HepG2 (cell line): Measurements from ENCODE around the gene MRFAP1. TPM values are rescaled to one million over a fixed set of nuclear protein-coding genes. Genes with fewer than 3 reads are reported as not detected.

ENCODE experiments used
- polyA plus RNA-seq, 8 experiments: library from polyadenylated mRNA; depleted of rRNA in 3 of 8; stranded (reverse) in 7 of 8; unstranded in 1 of 8; fragments of >200 nt; fragmentation: Illumina TruSeq in 4 of 8; extraction: Trizol in 4 of 8; gene quantifications; 2 replicates each; pipeline versions ENCODE4 v1.2.1 to v1.2.3, GENCODE V29; 2011 to 2016; ENCODE audit warnings: low read depth in 4 of 8, missing spikeins in 1 of 8, mixed read lengths in 1 of 8; ENCODE audit not compliant: insufficient read depth in 1 of 8
- total RNA-seq, 5 experiments: library from RNA; depleted of rRNA; stranded (reverse); fragments of >200 nt; fragmentation: Illumina TruSeq; extraction: Trizol; gene quantifications; 2 replicates each; pipeline ENCODE4 v1.2.3, GENCODE V29; 2016; ENCODE audit warnings: low read depth in 1 of 5

Gene MRFAP1
- total and polyA plus RNA-seq, 2 of the 13 experiments (the other 11 are each of a cell fraction or from before 2014, with no cell fraction given): 112 to 158 TPM

Other genes starting within 250 kb of the MRFAP1 start
- gene PPP2R2C, start 168.1 kb upstream of the MRFAP1 start, total RNA-seq (2016; rRNA removed; fragmentation: Illumina TruSeq; extraction: Trizol): 0.60 and 1.2 TPM in 2 replicates
- 7.0 and 8.6 TPM in 2 replicates for gene PPP2R2C, start 168.1 kb upstream of the MRFAP1 start, polyA plus RNA-seq (2011; rRNA removed)
- gene MAN2B2, start 65.5 kb upstream of the MRFAP1 start, total RNA-seq (2016; rRNA removed; fragmentation: Illumina TruSeq; extraction: Trizol): 2.8 and 5.4 TPM in 2 replicates
- gene MAN2B2, start 65.5 kb upstream of the MRFAP1 start, polyA plus RNA-seq (2011; rRNA removed): 4.8 and 6.4 TPM in 2 replicates
- gene S100P, start 53.2 kb downstream of the MRFAP1 start, total RNA-seq (2016; rRNA removed; fragmentation: Illumina TruSeq; extraction: Trizol): 278 and 348 TPM in 2 replicates
- 1,649 and 1,898 TPM in 2 replicates for gene S100P, start 53.2 kb downstream of the MRFAP1 start, polyA plus RNA-seq (2011; rRNA removed)
- gene MRFAP1L1, start 69.2 kb downstream of the MRFAP1 start, total RNA-seq (2016; rRNA removed; fragmentation: Illumina TruSeq; extraction: Trizol): 76.6 and 124 TPM in 2 replicates
- gene MRFAP1L1, start 69.2 kb downstream of the MRFAP1 start, polyA plus RNA-seq (2011; rRNA removed): 39.9 and 44.8 TPM in 2 replicates
- gene BLOC1S4, start 75.5 kb downstream of the MRFAP1 start, total RNA-seq (2016; rRNA removed; fragmentation: Illumina TruSeq; extraction: Trizol): 18.7 and 20.9 TPM in 2 replicates
- gene BLOC1S4, start 75.5 kb downstream of the MRFAP1 start, polyA plus RNA-seq (2011; rRNA removed): 15.5 and 17.6 TPM in 2 replicates
- gene KIAA0232, start 142.0 kb downstream of the MRFAP1 start, total RNA-seq (2016; rRNA removed; fragmentation: Illumina TruSeq; extraction: Trizol): 17.1 and 24.1 TPM in 2 replicates
- gene KIAA0232, start 142.0 kb downstream of the MRFAP1 start, polyA plus RNA-seq (2011; rRNA removed): 7.8 and 8.1 TPM in 2 replicates